Gastrocnemius medialis (tissue), 4 donors: Measurements from ENCODE around the gene P4HTM.

ENCODE experiments used
- POLR2A ChIP-seq, 2 donors: fragments of 450-650 bp; IDR thresholded peaks; one replicate each; pipeline ENCODE4 v1.6.1; 2017; ENCODE audit warnings: antibody characterized with exemption in 2 of 2, mild to moderate bottlenecking in 2 of 2, moderate library complexity in 2 of 2
- TF ChIP-seq, protein P1 (sequence below), 5 experiments: fragments of 450-650 bp in 3 of 5; fragments of 200-600 bp in 2 of 5; sonication (generic) in 2 of 5; IDR thresholded peaks in 4 of 5; conservative IDR thresholded peaks in 1 of 5; 1 replicate in 4 of 5; 2 replicates in 1 of 5; pipeline ENCODE4 v1.5.1; 2016 to 2019; ENCODE audit warnings: antibody characterized with exemption in 5 of 5, mild to moderate bottlenecking in 3 of 5, moderate library complexity in 3 of 5

GRCh38 chr3:49027634-49028033 lies 37.6 kb downstream of the P4HTM start:
- TF ChIP-seq, protein P1, sequence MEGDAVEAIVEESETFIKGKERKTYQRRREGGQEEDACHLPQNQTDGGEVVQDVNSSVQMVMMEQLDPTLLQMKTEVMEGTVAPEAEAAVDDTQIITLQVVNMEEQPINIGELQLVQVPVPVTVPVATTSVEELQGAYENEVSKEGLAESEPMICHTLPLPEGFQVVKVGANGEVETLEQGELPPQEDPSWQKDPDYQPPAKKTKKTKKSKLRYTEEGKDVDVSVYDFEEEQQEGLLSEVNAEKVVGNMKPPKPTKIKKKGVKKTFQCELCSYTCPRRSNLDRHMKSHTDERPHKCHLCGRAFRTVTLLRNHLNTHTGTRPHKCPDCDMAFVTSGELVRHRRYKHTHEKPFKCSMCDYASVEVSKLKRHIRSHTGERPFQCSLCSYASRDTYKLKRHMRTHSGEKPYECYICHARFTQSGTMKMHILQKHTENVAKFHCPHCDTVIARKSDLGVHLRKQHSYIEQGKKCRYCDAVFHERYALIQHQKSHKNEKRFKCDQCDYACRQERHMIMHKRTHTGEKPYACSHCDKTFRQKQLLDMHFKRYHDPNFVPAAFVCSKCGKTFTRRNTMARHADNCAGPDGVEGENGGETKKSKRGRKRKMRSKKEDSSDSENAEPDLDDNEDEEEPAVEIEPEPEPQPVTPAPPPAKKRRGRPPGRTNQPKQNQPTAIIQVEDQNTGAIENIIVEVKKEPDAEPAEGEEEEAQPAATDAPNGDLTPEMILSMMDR (IDR thresholded peaks at IDR 0.05 in 4 of 5, conservative IDR thresholded peaks at IDR 0.05 in 1 of 5): no peak
- no peak for TF ChIP-seq POLR2A (IDR thresholded peaks at IDR 0.05)
